Omental fat pad (tissue), 4 donors: ENCODE results near the gene ABCB1. TPM values are rescaled to one million over a fixed set of nuclear protein-coding genes. Genes with fewer than 3 reads are reported as not detected.
"Not testable (repeated sequence)": the region's sequence is repeated elsewhere in the genome, so short reads cannot be mapped to it uniquely, and the experiment has no call there.

ENCODE experiments used
- ATAC-seq: fragments of 150-250 bp; one replicate; pipeline ENCODE4 v1.9.1; 2016; ENCODE audit warnings: mild to moderate bottlenecking, moderate library complexity; ENCODE audit not compliant: low FRiP score
- DNase-seq: peaks from one replicate; pipeline ENCODE4 v3.0.0-alpha.2; 2019; ENCODE audit warnings: low spot score
- CTCF ChIP-seq, 3 donors: fragments of 450-650 bp; IDR thresholded peaks; one replicate each; pipeline ENCODE4 v1.5.1; 2016 to 2017; ENCODE audit warnings: antibody characterized with exemption in 3 of 3, mild to moderate bottlenecking in 3 of 3, moderate library complexity in 2 of 3
- total RNA-seq, 4 donors: library from RNA; depleted of rRNA; stranded (reverse); fragments of >200 nt; gene quantifications; one replicate each; pipeline ENCODE4 v1.1.0, GENCODE V29; 2016

The ABCB1 gene
- total RNA-seq, 4 donors from 2014 or later = 5.8 to 21.1 (median 11.9) TPM

GRCh38 chr7:87471473-87471872 is 129.2 kb downstream of the ABCB1 start:
- TF ChIP-seq CTCF (IDR thresholded peaks at IDR 0.05) = no peak
- no peak for ATAC-seq
- DNase-seq = no peak

- ATAC-seq, DNase-seq: not testable (repeated sequence)
These were observed 131.5 kb downstream of the ABCB1 start for GRCh38 chr7:87469204-87469603.

- DNase-seq, ATAC-seq: not testable (repeated sequence)
These were observed 135.2 kb downstream of the ABCB1 start for GRCh38 chr7:87465534-87465880.

- ATAC-seq, DNase-seq: not testable (repeated sequence)
These were observed 135.7 kb downstream of the ABCB1 start for GRCh38 chr7:87464830-87465533.

- DNase-seq (no peak), ATAC-seq (no peak)
- no peak for TF ChIP-seq CTCF (IDR thresholded peaks at IDR 0.05)
These were observed 136.7 kb downstream of the ABCB1 start for GRCh38 chr7:87463982-87464381.

GRCh38 chr7:87460444-87460843 is 140.2 kb downstream of the ABCB1 start:
- not testable (repeated sequence) for ATAC-seq, DNase-seq

GRCh38 chr7:87459941-87460340 is 140.7 kb downstream of the ABCB1 start:
- TF ChIP-seq CTCF (IDR thresholded peaks at IDR 0.05) = no peak
- DNase-seq = no peak
- ATAC-seq = no peak

GRCh38 chr7:87458148-87458547 is 142.5 kb downstream of the ABCB1 start:
- no peak for TF ChIP-seq CTCF (IDR thresholded peaks at IDR 0.05)
- DNase-seq = no peak
- ATAC-seq = no peak

GRCh38 chr7:87456247-87456646 is 144.4 kb downstream of the ABCB1 start:
- ATAC-seq (no peak), DNase-seq (no peak)
- TF ChIP-seq CTCF (IDR thresholded peaks at IDR 0.05) = no peak

Other genes with a start within 250 kb of the ABCB1 start
- gene ABCB4, start 125.2 kb downstream of the ABCB1 start, total RNA-seq = under 1 TPM; 0.38 to 0.84 (median 0.61) TPM
- 1 to 10 TPM; 1.8 to 8.2 (median 3.3) TPM for gene RUNDC3B, start 27.5 kb upstream of the ABCB1 start, total RNA-seq